Activated CD4-positive, alpha-beta T cell treated with anti-CD3 and anti-CD28 coated beads for 48 hours (primary cell): Measurements from ENCODE around the gene ARV1.
"Not testable (repeated sequence)": the region's sequence is repeated elsewhere in the genome, so short reads cannot be mapped to it uniquely, and the experiment has no call there.

Experiments used
- DNase-seq: peaks from one replicate; pipeline ENCODE4 v3.0.0-alpha.2; 2020

ARV1 gene

GRCh38 chr1:231045286-231045685, 66.4 kb downstream of the ARV1 start:
- no peak for DNase-seq

- DNase-seq, result not testable (repeated sequence)
These were observed 67.2 kb downstream of the ARV1 start for GRCh38 chr1:231045921-231046729.

GRCh38 chr1:231046730-231047395, 68.0 kb downstream of the ARV1 start:
- DNase-seq, result no peak

GRCh38 chr1:231047529-231047928, 68.6 kb downstream of the ARV1 start:
- not testable (repeated sequence) for DNase-seq

GRCh38 chr1:231048419-231048818, 69.5 kb downstream of the ARV1 start:
- DNase-seq, result not testable (repeated sequence)

- no peak for DNase-seq
These were observed 70.5 kb downstream of the ARV1 start for GRCh38 chr1:231049121-231049979.
